ENCODE data around the gene CAV2.

Gene CAV2

GRCh38 chr7:116524609-116525297 lies 25.2 kb downstream of the CAV2 start, which contains the start of gene CAV1:
Gene CAV1 (plus strand): TSS chr7:116525036. CDS start chr7:116525063, 27 bp downstream.
- peak; percentile 66 for DNase-seq (ENCODE audit: low spot score)

GRCh38 chr7:116525298-116525912 lies 25.9 kb downstream of the CAV2 start:
- DNase-seq (ENCODE audit: low spot score) = peak; percentile 55

DNA sequence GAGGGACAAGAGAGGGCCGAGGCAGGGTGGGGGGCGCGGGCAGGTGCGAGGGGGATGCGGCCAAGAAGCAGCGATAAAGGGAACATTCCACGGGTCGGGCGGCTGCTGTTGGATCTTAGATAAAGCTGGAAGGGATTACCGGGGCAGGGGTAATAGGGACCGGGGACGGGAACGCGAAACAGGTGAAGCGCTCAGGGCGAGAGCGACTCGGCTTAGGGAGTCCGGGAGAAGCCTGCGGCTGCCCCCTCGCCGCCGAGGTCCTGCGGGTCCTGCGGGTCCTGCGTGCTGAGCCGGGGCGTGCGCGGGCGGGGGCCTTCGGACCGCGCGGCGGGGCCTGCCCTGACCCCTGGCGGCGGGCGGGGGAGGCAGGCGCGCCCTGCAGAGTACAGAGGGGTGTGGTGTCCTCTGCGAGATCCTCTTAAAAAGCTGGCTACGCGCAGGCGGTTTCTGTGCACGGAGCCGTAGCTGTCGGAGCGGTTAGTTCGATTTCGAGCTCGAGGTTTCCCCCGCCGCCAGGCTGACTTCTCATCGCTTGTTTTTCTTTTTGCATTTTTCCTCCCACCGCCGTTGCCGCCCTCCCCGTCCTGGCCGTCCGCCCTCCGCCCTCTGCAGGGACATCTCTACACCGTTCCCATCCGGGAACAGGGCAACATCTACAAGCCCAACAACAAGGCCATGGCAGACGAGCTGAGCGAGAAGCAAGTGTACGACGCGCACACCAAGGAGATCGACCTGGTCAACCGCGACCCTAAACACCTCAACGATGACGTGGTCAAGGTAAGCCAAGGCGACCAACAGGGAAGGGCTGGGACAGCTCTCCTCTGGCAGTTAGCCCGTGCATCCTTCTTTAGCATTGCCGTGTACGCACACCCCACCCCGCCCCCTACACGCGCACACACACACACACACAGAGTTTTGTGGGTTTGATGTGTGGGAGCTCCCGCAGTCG lies 26.6 kb downstream of the CAV2 start:
- DNase-seq (ENCODE audit: low spot score) = peak; percentile 87

GRCh38 chr7:116526897-116527296 lies 27.4 kb downstream of the CAV2 start:
- no peak for DNase-seq (ENCODE audit: low spot score)

- DNase-seq (ENCODE audit: low spot score) = no peak
Observed at GRCh38 chr7:116527521-116527920, 28.0 kb downstream of the CAV2 start.

GRCh38 chr7:116528008-116528789 lies 28.7 kb downstream of the CAV2 start:
- DNase-seq (ENCODE audit: low spot score) = no peak

GRCh38 chr7:116529250-116529649 lies 29.7 kb downstream of the CAV2 start:
- DNase-seq (ENCODE audit: low spot score) = no peak

GRCh38 chr7:116530107-116530820 lies 30.7 kb downstream of the CAV2 start:
- no peak for DNase-seq (ENCODE audit: low spot score)

- no peak for DNase-seq (ENCODE audit: low spot score)
Observed at GRCh38 chr7:116532102-116532688, 32.7 kb downstream of the CAV2 start.

DNA sequence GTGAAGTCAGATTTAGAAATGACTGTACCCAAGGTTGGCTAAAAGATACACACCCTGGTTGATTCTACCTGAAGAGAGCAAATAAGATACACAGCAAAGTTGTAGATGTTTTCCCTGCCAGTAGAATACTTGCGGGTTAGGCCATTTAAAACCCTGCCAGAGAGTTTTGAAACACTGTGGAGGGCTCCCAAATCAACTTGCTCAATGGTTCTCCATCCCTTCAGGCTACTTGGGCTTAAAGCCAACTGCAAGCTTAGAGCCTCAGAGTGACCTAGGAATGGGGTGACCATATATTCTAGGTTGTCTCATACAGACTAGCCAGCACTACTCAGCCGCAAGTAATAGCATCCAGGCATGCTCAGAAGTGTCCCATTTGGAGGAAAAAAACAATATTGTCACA lies 35.3 kb downstream of the CAV2 start:
- DNase-seq (ENCODE audit: low spot score) = no peak

DNA sequence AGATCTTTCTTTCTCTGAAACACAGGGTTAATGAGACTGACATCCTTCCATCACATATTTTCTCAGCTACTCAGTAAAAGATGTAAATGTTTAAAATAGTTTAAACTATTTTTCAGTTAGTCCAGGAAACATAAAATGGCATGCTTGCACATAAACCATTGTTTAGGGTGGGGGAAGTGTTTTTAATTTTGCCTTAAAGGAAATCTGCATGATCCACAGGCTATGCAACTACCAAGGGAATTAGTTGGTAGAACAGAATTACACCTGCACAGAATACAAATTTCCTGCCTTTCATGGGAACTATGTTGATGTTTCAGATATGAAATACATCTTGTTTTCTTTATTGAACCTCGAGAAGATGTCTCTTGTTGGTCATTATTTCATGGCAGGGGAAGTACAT lies 35.9 kb downstream of the CAV2 start:
- DNase-seq (ENCODE audit: low spot score) = no peak

DNA sequence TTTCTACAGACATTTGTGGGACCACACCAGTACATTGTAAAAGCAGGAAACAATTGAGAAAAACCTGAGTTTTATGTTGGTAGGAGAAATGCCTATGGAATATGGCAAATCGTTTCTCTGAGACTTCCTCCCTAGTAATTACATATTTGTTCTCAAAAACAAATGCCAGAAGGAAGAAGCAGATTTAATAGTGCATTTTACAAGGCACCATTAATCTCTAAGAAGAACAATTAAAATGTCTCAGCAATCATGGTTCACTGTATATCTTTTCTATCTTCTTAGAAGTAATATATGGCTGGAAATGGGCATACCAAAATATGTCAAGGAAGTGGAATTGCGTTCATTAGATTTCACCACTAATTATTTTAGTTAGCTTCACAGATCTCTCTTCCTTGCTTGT lies 38.6 kb downstream of the CAV2 start:
- DNase-seq (ENCODE audit: low spot score) = no peak

DNA sequence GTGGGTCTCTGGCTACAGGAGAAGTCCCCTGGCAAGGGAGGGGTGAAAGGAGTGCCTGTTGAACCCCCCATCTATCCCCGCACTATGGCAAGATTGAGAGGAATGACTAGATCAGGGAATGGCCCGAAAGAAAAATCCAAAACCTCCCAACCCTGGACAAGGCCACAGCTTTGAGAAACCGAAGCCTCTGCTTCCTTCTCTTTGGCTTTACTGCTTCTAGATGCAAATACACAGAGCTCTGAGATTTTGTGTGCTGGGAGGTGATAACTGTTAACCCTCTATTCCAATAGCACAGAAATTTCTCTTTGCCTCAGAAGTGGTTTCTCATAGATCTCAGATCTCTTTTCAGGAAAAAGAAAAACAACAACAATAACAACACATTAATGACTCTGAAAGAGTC lies 40.3 kb downstream of the CAV2 start:
- no peak for DNase-seq (ENCODE audit: low spot score)

GRCh38 chr7:116540743-116541142 lies 41.2 kb downstream of the CAV2 start:
- DNase-seq (ENCODE audit: low spot score) = no peak

- no peak for DNase-seq (ENCODE audit: low spot score)
Observed at GRCh38 chr7:116541951-116542350, 42.4 kb downstream of the CAV2 start.

GRCh38 chr7:116542618-116543017 lies 43.1 kb downstream of the CAV2 start:
- DNase-seq (ENCODE audit: low spot score) = no peak

GRCh38 chr7:116543664-116544063 lies 44.1 kb downstream of the CAV2 start:
- DNase-seq (ENCODE audit: low spot score) = no peak

- no peak for DNase-seq (ENCODE audit: low spot score)
Observed at GRCh38 chr7:116544487-116544886, 44.9 kb downstream of the CAV2 start.

GRCh38 chr7:116545411-116545993 lies 46.0 kb downstream of the CAV2 start:
- DNase-seq (ENCODE audit: low spot score) = no peak

DNA sequence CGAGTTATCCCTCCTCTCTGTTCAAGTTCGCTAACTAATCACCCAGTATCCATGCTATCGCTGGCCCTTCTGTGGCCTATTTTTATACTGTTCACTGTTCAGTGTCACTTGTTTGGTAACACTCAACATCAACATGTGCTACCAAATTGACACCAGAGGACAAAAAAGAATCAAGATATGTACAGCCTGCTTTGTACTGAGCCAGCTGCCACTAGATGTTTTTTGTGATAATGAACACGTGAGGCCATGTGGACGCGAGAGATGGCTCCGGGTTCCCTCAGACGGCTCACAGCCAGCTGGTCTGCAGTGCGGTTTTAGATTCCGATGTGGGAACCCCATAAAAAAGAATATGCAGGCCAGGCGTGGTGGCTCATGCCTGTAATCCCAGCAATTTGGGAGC lies 46.5 kb downstream of the CAV2 start:
- no peak for DNase-seq (ENCODE audit: low spot score)

DNA sequence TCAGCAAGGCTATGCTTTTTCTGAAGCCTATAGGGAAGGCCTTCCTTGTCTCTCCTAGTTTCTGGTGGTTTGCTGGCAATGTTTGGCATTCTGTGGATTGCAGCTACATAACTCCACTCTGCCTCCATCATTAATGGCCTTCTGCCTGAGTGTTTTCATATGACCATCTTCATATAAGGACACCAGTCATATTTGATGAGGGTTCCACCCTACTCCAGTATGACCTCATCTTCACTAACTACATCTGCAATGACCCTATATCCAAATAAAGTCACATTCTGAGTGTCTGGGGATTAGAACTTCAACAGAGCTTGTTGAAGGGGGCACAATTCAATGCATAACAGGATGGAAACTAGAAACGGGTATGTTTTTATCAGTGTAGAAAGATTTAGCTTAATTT lies 47.4 kb downstream of the CAV2 start:
- no peak for DNase-seq (ENCODE audit: low spot score)
